GM18498 (cell line): ENCODE data around the gene INTS3.
"Not testable (repeated sequence)": the region's sequence is repeated elsewhere in the genome, so short reads cannot be mapped to it uniquely, and the experiment has no call there.

Source experiments
- ATAC-seq: cut with Tn5 transposase; IDR thresholded peaks from one replicate; pipeline ENCODE4 v1.9.1; 2021; ENCODE audit warnings: mild to moderate bottlenecking, moderate library complexity; ENCODE audit not compliant: unreplicated experiment

Gene INTS3

DNA sequence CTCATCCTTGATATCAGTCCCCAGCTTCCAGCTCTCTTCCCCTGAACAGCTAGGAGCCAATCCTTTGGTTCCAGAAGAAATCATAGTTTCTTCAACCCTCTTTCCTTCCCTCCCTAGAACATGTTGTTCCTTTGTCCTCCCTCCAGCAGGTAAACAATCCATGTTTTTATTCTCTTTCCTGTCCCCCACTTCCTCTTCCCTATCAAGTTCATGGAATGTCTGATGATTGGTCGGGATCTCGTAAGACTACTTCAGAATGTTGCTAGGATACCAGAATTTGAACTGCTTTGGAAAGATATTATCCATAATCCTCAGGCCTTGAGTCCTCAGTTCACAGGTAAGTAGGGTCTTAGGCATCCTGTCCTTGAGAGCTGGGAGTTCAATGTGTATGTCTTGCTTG is 24.2 kb downstream of the INTS3 start:
- no peak for ATAC-seq

DNA sequence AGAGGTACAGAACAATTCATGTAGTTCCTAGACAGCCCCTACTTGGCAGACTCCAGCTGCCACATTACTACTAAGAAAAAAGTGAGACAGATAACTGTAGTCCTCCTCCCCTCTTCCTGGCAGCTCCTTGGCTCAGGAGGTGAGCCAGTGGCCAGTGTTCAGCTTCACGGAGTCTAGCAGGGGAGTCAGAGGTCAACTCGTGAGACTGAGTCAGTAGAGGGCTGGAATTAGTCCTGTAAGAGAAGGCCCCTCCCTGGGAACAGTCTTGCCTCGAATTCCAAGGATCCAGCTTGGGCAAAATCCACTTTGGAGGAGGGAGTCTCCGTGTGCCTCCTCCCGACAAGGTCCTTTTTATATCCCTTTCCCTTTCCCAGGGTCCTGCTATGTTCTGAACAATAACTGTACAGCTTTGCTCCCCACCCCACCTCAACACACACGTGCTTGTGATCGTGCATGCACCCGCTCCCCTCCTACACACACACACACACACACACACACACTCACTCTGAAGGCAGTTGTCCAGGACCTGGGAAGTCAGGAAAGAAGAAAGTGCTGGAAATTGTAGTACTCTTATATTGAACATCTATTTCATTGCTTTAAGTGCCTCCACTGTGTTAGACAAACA is 24.8 kb downstream of the INTS3 start:
- ATAC-seq = no peak

DNA sequence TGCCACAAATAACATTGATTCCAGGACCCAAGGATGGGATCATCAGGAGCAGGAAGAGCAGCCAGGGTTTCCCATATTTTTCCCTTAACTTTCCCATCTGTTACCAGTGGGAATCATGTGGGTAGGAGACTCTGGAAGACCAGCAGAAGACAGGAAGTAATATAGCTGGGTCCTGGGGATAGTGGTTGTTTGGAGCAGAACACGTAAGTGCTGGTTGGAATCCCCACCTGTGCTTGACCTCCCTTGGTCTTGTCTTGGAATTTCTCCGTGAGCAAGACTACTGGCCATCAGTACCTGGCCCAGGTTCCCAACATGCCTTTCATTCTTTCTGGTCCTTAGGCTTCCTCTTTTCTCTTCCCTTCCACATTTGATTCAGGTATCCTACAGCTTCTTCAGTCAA is 26.4 kb downstream of the INTS3 start:
- no peak for ATAC-seq

DNA sequence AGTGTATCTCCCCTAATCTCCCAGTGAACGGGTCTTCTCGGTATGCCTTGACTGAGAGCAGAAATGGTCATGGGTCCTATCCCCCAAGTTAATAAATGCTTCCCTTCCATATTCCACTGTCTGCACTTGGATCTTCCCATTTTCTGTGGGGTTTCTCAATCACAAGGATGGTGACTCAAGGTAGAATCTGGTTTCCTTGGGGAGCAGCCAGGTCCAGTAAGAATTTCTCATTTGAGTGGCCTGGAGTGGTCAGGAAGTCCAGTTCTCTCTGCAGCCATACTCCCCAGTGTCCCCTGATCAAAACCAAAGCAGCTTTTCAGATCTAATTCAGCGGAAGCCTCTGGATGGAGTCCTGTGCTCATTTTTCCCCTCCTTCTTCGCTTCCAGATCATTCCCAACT is 32.6 kb downstream of the INTS3 start:
- ATAC-seq = no peak

DNA sequence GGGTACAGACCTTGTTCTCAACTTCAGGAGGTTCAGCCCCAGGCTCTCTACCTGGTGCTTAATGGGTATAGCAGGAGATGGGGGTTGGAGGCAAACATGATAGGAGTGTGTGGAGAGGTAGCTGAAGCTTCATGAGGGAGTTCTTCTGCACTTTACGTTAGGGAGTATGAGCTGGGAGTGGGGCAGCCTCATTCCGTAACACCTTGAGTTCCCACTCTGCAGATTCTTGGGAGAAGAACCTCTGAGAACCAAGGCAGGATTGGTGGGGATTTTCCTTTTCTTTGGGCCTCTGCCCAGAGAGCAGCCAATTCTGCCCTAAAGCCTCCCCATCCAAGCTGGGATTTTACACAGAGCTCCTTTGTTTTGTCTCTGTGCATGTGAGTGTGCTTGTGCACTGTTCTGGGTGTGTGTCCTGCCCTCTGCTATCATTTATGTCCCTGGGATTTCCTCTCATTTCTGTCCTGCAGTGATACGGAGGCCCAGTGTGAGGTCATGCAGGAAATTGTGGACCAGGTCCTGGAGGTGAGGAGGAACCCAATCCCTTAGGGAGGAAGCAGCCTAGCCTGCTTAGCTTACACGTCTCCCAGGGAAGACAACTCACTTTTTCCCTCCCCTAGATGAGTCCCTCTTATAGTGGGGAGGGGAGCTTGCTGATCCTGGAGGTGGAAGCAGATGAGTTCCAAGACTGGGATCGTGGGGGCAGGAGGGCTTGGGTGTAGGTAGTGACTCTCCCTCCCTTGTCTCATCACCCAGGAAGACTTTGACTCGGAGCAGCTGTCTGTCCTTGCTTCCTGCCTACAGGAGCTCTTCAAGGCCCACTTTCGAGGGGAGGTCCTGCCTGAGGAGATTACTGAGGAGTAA is 35.7 kb downstream of the INTS3 start:
- ATAC-seq = no peak

DNA sequence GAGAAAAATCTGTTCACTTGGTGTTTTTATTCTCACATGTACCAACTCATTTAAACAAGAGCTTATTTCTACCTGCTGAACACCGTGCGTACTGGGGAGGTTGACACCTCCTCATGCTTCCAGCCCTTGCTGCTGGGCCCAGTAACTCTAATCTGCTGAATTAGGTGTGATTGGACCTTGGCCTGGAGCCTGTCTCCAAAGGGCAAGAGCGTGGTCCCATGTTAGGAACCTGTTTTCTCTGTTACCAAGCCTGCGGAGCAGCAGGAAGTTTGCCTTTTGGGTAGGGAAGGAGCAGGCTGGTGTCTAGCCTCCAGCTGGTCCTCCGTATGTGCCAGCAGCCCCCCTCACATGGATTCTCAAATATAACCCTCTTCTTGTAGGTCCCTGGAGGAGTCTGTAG is 36.5 kb downstream of the INTS3 start:
- ATAC-seq = no peak

DNA sequence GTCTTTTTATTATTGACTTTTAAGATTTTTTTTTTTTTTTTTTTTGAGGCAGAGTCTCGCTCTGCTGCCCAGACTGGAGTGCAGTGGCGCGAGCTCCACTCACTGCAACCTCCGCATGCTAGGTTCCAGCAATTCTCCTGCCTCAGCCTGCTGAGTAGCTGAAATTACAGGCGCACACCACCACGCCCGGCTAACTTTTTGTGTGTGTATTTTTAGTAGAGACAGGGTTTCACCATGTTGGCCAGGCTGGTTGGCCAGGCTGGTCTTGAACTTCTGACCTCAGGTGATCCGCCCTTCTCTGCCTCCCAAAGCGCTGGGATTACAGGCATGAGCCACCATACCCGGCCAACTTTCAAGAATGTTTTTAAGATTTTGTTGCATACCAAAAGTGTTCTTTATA is 38.8 kb downstream of the INTS3 start:
- ATAC-seq = not testable (repeated sequence)

DNA sequence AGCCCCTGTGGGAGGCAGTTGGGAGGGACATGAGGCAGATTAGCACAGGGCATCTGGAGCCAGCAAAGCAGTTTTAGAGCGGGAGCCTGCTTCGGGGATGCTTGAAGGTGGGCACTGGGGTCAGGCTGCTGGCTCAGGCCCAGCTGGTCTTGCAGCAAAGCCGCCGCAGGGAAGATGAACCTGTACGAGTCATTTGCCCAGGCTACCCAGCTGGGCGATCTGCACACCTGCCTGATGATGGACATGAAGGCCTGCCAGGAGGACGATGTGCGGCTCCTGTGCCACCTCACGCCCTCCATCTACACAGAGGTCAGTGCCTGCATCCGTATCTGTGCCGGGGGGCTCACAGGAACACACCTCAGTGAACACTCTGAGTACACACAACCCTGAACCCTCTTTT is 39.7 kb downstream of the INTS3 start:
- ATAC-seq = no peak

DNA sequence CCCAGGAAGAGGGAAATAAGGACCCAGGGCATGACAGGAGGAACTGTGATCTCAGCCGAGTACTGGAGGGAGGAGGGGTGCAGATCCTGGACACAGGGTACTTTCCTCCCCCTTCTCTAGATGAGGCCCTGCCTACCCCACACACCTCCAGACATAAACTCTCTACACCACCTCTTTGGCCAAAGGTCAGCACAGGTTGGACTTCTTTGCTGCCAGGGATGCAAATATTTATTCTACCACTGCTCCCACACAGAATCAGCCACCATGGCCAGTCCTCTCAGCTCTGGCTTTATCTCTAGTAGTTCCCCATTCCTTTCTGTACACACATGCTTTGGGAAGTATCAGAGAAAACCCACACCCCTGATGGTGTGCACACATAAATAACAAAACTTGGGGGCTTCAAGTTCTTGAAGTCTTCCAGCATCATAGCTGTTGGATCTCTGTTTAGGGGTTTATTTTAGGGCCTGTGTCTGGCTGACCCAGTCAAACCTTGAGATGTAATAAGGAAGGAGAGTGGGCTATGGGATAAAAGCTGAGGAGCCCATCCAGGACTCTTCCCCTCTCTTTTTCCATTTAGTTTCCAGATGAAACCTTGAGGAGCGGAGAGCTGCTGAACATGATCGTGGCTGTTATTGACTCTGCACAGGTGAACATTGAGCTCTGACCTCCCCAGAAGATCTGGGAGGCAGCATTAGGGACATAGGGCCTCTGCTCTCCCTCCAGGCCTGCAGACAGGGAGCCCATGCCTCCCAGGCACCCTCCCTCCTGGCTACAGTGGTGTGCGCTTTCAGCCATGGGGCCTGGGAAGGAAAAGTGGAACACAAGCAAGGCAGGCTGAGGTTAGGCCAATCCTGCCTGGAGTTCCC is 40.7 kb downstream of the INTS3 start:
- no peak for ATAC-seq

DNA sequence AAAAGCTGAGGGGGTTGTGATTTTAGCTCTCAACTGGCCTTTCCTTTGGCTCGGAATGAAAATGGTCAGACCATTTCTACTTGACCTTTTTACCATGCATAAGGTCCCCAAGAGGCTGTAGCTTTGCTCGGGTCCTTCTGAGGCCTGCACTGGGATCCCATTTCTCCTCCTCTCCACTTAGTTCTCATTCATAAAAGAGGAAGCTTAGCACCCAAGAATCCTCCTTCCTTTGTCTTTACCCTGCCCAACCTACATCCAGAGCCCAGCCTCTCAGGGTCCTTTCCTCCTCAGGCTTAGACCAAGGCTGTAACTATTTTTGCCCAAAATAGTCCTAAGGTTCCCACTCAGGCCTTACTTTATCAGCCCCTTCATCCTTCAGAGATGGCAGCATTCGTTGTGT is 41.4 kb downstream of the INTS3 start:
- ATAC-seq = no peak

DNA sequence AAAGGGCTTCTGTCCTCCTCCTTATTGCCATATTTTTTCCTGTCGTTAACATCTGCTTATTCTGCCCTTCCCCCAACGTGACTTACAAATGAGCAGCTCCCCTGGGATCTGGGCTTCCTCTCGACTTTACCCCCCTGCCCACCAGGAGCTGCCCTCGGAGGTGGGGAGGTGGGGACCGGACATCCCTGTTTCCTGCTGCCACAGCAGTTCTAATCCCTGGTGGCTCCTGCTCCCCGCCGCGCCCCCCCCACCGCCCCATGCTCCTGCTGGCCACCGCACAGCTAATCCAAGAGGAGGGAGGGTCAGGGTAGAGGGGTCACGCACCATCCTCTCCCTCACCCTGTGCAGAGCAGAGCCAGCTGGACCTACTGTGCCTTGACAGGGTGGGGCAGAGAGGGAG is 42.9 kb downstream of the INTS3 start:
- no peak for ATAC-seq

DNA sequence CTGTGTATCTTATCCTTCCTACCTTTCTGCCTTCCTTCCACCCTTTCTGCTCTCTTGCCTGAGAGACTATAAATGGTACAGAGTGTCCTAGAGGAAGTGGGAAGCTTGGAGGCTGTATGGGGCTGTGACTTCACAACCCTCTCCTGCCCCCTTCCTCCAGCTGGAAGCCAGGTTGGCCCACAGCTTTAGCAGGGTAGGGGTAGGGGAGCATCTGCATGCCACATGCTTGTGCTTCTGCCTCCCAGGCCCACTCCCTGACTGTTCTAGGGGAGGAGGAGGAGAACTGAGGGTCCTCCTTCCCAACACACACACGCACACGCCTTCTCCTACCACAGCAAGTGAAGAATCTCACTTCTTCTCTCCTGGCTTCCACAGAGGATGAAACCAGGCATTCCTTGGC is 43.4 kb downstream of the INTS3 start:
- no peak for ATAC-seq

DNA sequence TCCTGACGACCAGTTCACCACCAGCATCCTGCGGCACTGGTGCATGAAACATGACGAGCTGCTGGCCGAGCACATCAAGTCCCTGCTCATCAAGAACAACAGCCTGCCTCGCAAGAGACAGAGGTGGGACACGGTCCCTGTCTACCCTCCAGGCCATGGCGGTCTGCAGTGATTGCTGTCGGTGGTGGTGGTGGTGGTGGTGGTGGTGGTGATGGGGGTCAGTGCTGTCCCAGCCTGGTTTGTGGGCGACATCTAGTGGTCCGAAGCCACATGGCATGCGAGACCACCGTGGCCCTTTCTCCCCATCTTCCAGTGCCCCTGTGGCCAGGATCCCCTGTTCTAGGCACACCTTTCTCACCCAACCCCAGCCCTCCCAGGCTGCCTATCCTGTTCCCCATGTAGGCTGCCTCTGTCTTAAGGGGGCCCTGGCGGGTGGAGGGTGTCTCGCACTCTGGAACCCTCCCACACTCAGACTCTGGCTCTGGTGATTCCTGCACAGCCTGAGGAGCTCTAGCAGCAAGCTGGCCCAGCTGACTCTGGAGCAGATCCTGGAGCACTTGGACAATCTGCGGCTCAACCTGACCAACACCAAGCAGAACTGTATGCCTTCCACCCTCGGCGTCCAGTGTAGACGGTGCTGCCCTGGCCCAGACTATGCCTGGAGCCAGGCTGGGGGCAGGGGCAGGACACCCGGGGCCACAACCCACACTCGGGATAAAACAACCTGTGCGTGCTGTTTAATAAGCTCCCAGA is 44.2 kb downstream of the INTS3 start:
- ATAC-seq = no peak

DNA sequence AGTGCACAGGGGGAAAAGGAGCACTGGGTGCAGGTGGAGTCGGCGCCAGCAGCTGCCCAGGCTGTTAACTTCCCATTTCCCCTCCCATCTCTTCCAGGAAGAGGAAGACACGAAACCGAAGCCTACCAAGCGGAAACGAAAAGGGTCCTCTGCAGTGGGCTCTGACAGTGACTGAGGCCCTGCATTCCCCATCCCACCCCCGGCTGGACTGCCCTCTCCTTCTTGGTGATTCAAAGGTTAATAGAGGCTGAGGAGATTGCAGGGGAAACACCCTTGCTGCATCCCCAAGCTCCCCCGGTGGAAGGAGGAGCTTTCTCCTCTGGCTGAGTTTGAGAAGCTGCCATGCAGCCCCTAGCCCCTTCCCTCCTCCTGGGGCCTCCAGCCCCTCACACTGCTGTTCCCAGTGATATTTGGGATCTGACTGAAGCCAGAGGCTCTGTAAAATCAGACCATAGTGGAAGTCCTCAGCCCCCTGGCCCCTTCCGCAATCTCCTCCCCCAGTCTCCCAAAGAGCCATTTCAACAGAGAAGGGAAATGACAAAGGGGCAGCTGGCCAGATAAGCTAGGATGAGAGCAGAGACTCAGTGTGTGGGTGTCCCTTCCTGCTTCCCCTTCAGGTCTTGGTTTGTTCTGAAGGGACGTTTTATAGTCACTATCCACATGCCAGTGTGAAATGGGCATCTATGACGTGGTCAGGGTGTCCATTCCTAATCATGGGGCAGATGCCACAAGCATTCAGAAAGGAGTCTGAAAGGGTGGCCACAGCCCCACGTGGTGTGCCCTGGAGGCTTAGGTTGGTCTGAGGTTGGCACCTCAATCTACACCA is 45.5 kb downstream of the INTS3 start:
- no peak for ATAC-seq

DNA sequence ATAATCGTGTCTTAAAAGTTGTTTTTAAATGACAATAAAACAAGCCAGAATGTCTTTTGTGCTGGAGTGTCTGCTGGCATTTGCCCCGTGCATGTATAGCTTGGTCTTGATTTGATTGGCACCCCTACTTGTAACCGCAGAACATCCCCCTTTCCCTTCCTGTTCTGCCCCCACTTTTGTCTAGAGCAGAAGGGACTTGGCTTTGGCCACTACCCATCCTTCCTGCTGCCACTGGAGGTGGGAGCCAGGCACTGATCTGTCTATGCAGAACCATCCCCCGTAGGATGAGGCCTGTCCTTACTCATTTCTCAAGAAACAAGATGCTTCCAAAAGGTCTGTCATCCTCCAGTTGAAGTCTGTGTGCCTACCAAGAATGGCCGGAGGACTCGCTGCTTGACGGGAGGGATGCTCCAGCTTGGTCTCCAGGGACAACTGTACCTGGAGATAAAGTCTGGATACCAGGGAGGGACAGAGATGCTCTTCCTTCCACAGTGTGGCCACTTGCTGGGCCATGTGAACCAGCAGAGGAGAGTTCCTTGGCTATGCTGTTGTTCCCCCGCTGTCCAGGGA is 46.3 kb downstream of the INTS3 start:
- no peak for ATAC-seq

DNA sequence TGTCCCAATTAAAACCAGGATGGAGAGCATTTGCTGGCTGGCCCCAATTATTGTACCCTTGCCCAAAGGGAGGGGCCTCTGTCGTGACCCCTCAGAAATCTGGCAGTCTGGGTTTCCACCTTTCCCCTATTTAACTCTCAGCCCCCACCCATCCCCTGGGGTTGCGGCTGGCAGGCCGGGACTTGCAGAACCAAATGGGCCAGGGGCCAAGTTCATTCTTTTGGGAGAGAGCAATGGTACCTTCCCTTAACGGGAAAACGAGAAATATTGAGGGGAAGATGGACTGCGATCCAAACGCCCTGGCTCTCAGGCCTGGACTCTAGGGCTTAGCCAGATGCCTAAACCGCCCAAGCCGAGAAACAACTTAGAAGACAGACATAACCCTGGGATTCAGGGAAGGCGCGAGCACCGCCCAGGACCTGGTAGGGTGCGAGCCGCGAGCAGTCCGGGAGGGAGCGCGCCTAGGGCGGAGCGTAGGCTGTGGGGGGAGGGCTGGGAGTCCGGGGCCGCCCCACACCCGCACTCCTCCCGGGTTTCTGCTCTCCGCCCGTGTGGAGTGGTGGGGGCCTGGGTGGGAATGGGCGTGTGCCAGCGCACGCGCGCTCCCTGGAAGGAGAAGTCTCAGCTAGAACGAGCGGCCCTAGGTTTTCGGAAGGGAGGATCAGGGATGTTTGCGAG is 47.1 kb downstream of the INTS3 start, which contains the start of gene SLC27A3:
TSS of gene SLC27A3 (plus strand) at position 628 of the 678 bp plus-strand sequence. CDS start 91 bp downstream, outside the sequence.
- peak; percentile 26 for ATAC-seq

DNA sequence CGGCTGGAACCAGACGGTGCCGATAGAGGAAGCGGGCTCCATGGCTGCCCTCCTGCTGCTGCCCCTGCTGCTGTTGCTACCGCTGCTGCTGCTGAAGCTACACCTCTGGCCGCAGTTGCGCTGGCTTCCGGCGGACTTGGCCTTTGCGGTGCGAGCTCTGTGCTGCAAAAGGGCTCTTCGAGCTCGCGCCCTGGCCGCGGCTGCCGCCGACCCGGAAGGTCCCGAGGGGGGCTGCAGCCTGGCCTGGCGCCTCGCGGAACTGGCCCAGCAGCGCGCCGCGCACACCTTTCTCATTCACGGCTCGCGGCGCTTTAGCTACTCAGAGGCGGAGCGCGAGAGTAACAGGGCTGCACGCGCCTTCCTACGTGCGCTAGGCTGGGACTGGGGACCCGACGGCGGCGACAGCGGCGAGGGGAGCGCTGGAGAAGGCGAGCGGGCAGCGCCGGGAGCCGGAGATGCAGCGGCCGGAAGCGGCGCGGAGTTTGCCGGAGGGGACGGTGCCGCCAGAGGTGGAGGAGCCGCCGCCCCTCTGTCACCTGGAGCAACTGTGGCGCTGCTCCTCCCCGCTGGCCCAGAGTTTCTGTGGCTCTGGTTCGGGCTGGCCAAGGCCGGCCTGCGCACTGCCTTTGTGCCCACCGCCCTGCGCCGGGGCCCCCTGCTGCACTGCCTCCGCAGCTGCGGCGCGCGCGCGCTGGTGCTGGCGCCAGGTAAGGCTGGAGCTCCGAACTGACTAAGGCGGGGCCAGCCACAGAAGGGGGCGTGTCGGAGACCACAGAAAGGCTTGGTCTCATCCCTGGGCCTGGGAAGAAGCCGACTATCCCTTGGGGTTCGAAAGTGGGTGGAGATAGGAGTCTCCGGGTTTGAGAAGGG is 47.8 kb downstream of the INTS3 start:
- peak; percentile 62 for ATAC-seq

DNA sequence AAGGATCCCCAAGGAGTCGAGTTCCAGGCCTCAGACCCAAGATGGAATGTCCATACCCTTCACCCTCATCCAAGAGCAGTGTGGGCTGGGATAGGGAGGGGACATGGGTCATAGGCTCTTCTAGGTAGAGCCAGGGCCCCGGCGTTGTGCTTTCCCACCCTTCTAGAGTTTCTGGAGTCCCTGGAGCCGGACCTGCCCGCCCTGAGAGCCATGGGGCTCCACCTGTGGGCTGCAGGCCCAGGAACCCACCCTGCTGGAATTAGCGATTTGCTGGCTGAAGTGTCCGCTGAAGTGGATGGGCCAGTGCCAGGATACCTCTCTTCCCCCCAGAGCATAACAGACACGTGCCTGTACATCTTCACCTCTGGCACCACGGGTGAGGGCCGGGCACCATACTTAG is 48.5 kb downstream of the INTS3 start:
- no peak for ATAC-seq
